Liver (tissue), 9 donors: ENCODE results near the gene VAPB. TPM values are rescaled to one million over a fixed set of nuclear protein-coding genes. Genes with fewer than 3 reads are reported as not detected.

Experiments
- DNase-seq: peaks from one replicate; pipeline ENCODE4 v3.0.0-alpha.2; 2017; ENCODE audit warnings: low spot score
- H3K27ac ChIP-seq, 2 donors: one replicate each; pipeline ENCODE4 v1.7.0; 2013; ENCODE audit warnings: inconsistent platforms in 2 of 2, low read length in 2 of 2, control low read depth in 1 of 2, low read depth in 1 of 2, mild to moderate bottlenecking in 1 of 2
- H3K27me3 ChIP-seq, 4 donors: one replicate each; pipeline versions ENCODE4 v1.6.1 to v1.7.0; 2013; ENCODE audit warnings: low read length in 3 of 4, inconsistent platforms in 1 of 4, mild to moderate bottlenecking in 1 of 4, moderate library complexity in 1 of 4; ENCODE audit not compliant: control insufficient read depth in 4 of 4, insufficient read depth in 4 of 4
- H3K36me3 ChIP-seq, 4 donors: one replicate each; pipeline versions ENCODE4 v1.6.1 to v1.7.0; 2013; ENCODE audit warnings: low read length in 3 of 4, mild to moderate bottlenecking in 3 of 4, low read depth in 1 of 4, moderate library complexity in 1 of 4; ENCODE audit not compliant: control insufficient read depth in 4 of 4, insufficient read depth in 3 of 4
- H3K4me1 ChIP-seq, 4 donors: one replicate each; pipeline versions ENCODE4 v1.6.1 to v1.7.0; 2013; ENCODE audit warnings: low read length in 3 of 4, mild to moderate bottlenecking in 3 of 4, moderate library complexity in 1 of 4; ENCODE audit not compliant: control insufficient read depth in 4 of 4, insufficient read depth in 4 of 4
- H3K4me3 ChIP-seq, 3 donors: one replicate each; pipeline versions ENCODE4 v1.6.1 to v1.7.0; 2013; ENCODE audit warnings: low read length in 3 of 3, control low read depth in 1 of 3, low read depth in 1 of 3, mild to moderate bottlenecking in 1 of 3
- H3K9ac ChIP-seq, 2 donors: one replicate each; pipeline ENCODE4 v1.7.0; 2013; ENCODE audit warnings: low read length in 2 of 2, mild to moderate bottlenecking in 2 of 2, moderate library complexity in 2 of 2, control low read depth in 1 of 2, low read depth in 1 of 2
- H3K9me3 ChIP-seq, 4 donors: one replicate each; pipeline versions ENCODE4 v1.6.1 to v1.7.0; 2013; ENCODE audit warnings: low read length in 3 of 4; ENCODE audit not compliant: control insufficient read depth in 4 of 4
- EGR1 ChIP-seq, 2 donors: IDR thresholded peaks; 2 replicates each; pipeline ENCODE4 v1.6.1; 2016 to 2018; ENCODE audit warnings: antibody characterized with exemption in 2 of 2, low read depth in 2 of 2
- FOXA1 ChIP-seq: IDR thresholded peaks from 2 replicates; pipeline ENCODE4 v1.6.1; 2016; ENCODE audit warnings: antibody characterized with exemption
- FOXA2 ChIP-seq: IDR thresholded peaks from 2 replicates; pipeline ENCODE4 v1.6.1; 2016; ENCODE audit warnings: antibody characterized with exemption
- GABPA ChIP-seq, 2 donors: IDR thresholded peaks in 1 of 2; conservative IDR thresholded peaks in 1 of 2; 2 replicates each; pipeline ENCODE4 v1.6.1; 2016; ENCODE audit warnings: antibody characterized with exemption in 2 of 2, mild to moderate bottlenecking in 1 of 2, moderate library complexity in 1 of 2
- HNF4A ChIP-seq, 2 donors: conservative IDR thresholded peaks; 2 replicates each; pipeline ENCODE4 v1.6.1; 2016; ENCODE audit warnings: antibody characterized with exemption in 2 of 2, mild to moderate bottlenecking in 2 of 2
- HNF4G ChIP-seq: IDR thresholded peaks from 2 replicates; pipeline ENCODE4 v1.6.1; 2016; ENCODE audit warnings: antibody characterized with exemption
- JUND ChIP-seq, 2 donors: IDR thresholded peaks; 2 replicates each; pipeline ENCODE4 v1.6.1; 2016; ENCODE audit warnings: antibody characterized with exemption in 2 of 2
- NR2F2 ChIP-seq: IDR thresholded peaks from 2 replicates; pipeline ENCODE4 v1.6.1; 2016; ENCODE audit warnings: antibody characterized with exemption
- RAD21 ChIP-seq, 2 donors: IDR thresholded peaks; 2 replicates each; pipeline ENCODE4 v1.6.1; 2016; ENCODE audit warnings: antibody characterized with exemption in 2 of 2, mild to moderate bottlenecking in 2 of 2
- RXRA ChIP-seq, 2 donors: IDR thresholded peaks; 2 replicates each; pipeline ENCODE4 v1.6.1; 2017 to 2018; ENCODE audit warnings: antibody characterized with exemption in 2 of 2, mild to moderate bottlenecking in 1 of 2
- SP1 ChIP-seq: IDR thresholded peaks from 2 replicates; pipeline ENCODE4 v1.6.1; 2018; ENCODE audit warnings: antibody characterized with exemption, mild to moderate bottlenecking
- TAF1 ChIP-seq: conservative IDR thresholded peaks from 2 replicates; pipeline ENCODE4 v1.6.1; 2016; ENCODE audit warnings: antibody characterized with exemption, mild to moderate bottlenecking
- YY1 ChIP-seq: IDR thresholded peaks from 2 replicates; pipeline ENCODE4 v1.6.1; 2016; ENCODE audit warnings: antibody characterized with exemption, mild to moderate bottlenecking
- WGBS: extraction: QIAGEN DNeasy Blood & Tissue Kit; methylation state at CpG from one replicate; pipeline ENCODE4 v1.1.7; 2013; 5-methylcytosine and 5-hydroxymethylcytosine counted together
- polyA plus RNA-seq, 2 donors: library from polyadenylated mRNA; stranded (reverse) in 1 of 2; unstranded in 1 of 2; fragments of 200-250 nt in 1 of 2; fragments of >200 nt in 1 of 2; fragmentation: Nextera tagmentation in 1 of 2; extraction: Ambion mirVana in 1 of 2; gene quantifications; one replicate each; pipeline versions ENCODE4 v1.2.1 to v1.2.3, GENCODE V29; 2013 to 2015
- total RNA-seq, 2 donors: library from RNA; depleted of rRNA; stranded (reverse); fragments of >200 nt; gene quantifications; one replicate each; pipeline ENCODE4 v1.2.3, GENCODE V29; 2014
- TF ChIP-seq, protein P1 (sequence below): IDR thresholded peaks from 2 replicates; pipeline ENCODE4 v1.6.1; 2016; ENCODE audit warnings: antibody characterized with exemption
- TF ChIP-seq, protein P2 (sequence below): IDR thresholded peaks from 2 replicates; pipeline ENCODE4 v1.6.1; 2016; ENCODE audit warnings: antibody characterized with exemption
- TF ChIP-seq, protein P3 (sequence below): fragments of 150-350 bp; IDR thresholded peaks from 2 replicates; pipeline ENCODE4 v1.5.1; 2017; ENCODE audit warnings: improper control_type of control experiment, low read depth, low read length; ENCODE audit not compliant: missing input control
- TF ChIP-seq, protein P4 (sequence below): IDR thresholded peaks from 2 replicates; pipeline ENCODE4 v1.6.1; 2016; ENCODE audit warnings: antibody characterized with exemption, mild to moderate bottlenecking
- TF ChIP-seq, protein P5 (sequence below): IDR thresholded peaks from 2 replicates; pipeline ENCODE4 v1.6.1; 2016; ENCODE audit warnings: antibody characterized with exemption
- donor health status: healthy.
- donor health status: healthy.
- donor health status: healthy.
- donor health status: healthy.
- donor health status: healthy.

The VAPB gene
- total and polyA plus RNA-seq, 4 donors, result 12.2 to 21.7 (median 18.5) TPM

DNA sequence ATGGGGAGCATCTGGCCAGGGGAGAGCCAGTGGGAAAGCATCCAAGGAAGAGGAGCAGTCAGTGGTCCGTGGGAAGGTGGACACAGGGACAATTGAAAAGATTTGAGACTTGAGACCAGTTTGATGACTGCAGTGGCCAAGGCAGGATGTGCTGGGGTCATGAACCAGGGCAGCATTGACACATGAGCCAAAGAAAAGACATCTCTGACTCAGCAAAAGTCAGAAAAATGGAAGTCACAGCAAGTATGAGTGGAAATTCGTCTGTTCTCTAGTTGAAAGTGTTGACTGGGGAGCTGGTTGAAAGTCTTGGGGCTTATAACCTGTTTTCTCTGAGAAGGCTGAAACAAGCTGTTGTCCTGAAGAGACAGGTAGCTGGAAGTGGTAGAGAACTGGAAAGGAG is 48.2 kb upstream of the VAPB start (continued):
- TF ChIP-seq, protein P1, sequence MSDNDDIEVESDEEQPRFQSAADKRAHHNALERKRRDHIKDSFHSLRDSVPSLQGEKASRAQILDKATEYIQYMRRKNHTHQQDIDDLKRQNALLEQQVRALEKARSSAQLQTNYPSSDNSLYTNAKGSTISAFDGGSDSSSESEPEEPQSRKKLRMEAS, result no peak
- TF ChIP-seq JUND (IDR thresholded peaks at IDR 0.05), result no peak
- TF ChIP-seq NR2F2, result no peak
- TF ChIP-seq, protein P2, sequence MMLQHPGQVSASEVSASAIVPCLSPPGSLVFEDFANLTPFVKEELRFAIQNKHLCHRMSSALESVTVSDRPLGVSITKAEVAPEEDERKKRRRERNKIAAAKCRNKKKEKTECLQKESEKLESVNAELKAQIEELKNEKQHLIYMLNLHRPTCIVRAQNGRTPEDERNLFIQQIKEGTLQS, result no peak
- no peak for TF ChIP-seq SP1
- no peak for TF ChIP-seq FOXA1
- no peak for TF ChIP-seq GABPA (IDR thresholded peaks at IDR 0.05 in 1 of 2, conservative IDR thresholded peaks at IDR 0.05 in 1 of 2)
- no peak for TF ChIP-seq RAD21 (IDR thresholded peaks at IDR 0.05)
- no peak for TF ChIP-seq YY1
- TF ChIP-seq HNF4A (conservative IDR thresholded peaks at IDR 0.05), result no peak
- TF ChIP-seq FOXA2, result no peak
- TF ChIP-seq EGR1 (IDR thresholded peaks at IDR 0.05; ENCODE audit: low read depth in 2 of 2), result no peak
- no peak for TF ChIP-seq TAF1

DNA sequence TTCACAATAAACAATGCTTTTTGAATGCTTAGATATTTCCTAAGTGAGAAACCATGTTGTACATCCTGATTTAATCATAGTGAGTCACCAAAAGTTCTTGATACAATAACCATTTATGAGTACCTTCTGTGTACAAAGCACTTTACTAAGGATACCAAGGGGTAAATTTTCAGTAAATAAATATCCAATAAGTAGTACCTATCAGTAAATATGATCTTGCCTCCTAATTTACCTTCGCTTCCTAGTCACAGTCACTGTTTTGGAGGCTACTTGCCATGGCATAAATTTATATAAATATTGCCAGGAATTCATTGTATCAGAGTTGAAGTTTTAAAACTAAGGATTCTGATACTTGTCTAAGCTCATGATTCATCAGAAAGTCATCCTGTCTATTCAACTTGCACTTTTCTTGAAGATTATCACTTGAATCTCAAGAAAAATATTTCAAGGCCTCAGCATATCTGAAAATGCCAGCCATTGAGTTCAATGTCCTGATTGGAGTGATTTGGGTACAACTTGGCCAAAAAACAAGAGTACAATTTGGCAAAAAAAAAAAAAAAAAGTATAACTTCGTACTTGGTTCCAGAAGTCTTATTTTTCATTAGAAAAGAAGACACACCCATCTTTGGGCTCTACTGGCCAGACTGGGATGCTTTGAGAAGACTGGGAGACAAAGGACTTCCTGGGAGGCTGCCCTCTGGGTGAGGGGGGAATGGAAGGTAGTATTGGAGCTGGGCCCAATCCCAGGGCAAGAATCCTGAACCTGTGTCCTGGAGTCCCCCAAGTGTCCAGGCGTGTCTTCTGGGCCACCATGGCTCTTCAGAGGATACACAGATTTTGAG is 46.7 kb upstream of the VAPB start:
- Histone ChIP-seq H3K4me3 (no peak overlapping the region), H3K9ac (no peak overlapping the region), H3K36me3 (peaks cover 2 to 16% (median 9%) of the 10 kb centered on the region in 4 donors), H3K4me1 (no peaks in the 10 kb centered on the region), H3K9me3 (no peaks in the 10 kb centered on the region), H3K27ac (no peak overlapping the region), H3K27me3 (no peaks in the 10 kb centered on the region)
- TF ChIP-seq, protein P2, result no peak
- TF ChIP-seq, protein P3, sequence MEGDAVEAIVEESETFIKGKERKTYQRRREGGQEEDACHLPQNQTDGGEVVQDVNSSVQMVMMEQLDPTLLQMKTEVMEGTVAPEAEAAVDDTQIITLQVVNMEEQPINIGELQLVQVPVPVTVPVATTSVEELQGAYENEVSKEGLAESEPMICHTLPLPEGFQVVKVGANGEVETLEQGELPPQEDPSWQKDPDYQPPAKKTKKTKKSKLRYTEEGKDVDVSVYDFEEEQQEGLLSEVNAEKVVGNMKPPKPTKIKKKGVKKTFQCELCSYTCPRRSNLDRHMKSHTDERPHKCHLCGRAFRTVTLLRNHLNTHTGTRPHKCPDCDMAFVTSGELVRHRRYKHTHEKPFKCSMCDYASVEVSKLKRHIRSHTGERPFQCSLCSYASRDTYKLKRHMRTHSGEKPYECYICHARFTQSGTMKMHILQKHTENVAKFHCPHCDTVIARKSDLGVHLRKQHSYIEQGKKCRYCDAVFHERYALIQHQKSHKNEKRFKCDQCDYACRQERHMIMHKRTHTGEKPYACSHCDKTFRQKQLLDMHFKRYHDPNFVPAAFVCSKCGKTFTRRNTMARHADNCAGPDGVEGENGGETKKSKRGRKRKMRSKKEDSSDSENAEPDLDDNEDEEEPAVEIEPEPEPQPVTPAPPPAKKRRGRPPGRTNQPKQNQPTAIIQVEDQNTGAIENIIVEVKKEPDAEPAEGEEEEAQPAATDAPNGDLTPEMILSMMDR, result no peak
- TF ChIP-seq EGR1 (IDR thresholded peaks at IDR 0.05; ENCODE audit: low read depth in 2 of 2) (no peak), HNF4G (no peak), RXRA (IDR thresholded peaks at IDR 0.05) (no peak), FOXA2 (no peak), NR2F2 (no peak), FOXA1 (no peak)
- TF ChIP-seq, protein P4, sequence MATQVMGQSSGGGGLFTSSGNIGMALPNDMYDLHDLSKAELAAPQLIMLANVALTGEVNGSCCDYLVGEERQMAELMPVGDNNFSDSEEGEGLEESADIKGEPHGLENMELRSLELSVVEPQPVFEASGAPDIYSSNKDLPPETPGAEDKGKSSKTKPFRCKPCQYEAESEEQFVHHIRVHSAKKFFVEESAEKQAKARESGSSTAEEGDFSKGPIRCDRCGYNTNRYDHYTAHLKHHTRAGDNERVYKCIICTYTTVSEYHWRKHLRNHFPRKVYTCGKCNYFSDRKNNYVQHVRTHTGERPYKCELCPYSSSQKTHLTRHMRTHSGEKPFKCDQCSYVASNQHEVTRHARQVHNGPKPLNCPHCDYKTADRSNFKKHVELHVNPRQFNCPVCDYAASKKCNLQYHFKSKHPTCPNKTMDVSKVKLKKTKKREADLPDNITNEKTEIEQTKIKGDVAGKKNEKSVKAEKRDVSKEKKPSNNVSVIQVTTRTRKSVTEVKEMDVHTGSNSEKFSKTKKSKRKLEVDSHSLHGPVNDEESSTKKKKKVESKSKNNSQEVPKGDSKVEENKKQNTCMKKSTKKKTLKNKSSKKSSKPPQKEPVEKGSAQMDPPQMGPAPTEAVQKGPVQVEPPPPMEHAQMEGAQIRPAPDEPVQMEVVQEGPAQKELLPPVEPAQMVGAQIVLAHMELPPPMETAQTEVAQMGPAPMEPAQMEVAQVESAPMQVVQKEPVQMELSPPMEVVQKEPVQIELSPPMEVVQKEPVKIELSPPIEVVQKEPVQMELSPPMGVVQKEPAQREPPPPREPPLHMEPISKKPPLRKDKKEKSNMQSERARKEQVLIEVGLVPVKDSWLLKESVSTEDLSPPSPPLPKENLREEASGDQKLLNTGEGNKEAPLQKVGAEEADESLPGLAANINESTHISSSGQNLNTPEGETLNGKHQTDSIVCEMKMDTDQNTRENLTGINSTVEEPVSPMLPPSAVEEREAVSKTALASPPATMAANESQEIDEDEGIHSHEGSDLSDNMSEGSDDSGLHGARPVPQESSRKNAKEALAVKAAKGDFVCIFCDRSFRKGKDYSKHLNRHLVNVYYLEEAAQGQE, result no peak
- TF ChIP-seq, protein P5, sequence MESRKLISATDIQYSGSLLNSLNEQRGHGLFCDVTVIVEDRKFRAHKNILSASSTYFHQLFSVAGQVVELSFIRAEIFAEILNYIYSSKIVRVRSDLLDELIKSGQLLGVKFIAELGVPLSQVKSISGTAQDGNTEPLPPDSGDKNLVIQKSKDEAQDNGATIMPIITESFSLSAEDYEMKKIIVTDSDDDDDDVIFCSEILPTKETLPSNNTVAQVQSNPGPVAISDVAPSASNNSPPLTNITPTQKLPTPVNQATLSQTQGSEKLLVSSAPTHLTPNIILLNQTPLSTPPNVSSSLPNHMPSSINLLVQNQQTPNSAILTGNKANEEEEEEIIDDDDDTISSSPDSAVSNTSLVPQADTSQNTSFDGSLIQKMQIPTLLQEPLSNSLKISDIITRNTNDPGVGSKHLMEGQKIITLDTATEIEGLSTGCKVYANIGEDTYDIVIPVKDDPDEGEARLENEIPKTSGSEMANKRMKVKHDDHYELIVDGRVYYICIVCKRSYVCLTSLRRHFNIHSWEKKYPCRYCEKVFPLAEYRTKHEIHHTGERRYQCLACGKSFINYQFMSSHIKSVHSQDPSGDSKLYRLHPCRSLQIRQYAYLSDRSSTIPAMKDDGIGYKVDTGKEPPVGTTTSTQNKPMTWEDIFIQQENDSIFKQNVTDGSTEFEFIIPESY, result no peak
- DNase-seq, result no peak
- WGBS, result 97% methylated on average over 3 of the region's 3 CpGs
